HG02678 (cell line): Measurements from ENCODE around the gene PRLR.

Experiments used
- ATAC-seq: cut with Tn5 transposase; IDR thresholded peaks from one replicate; pipeline ENCODE4 v1.9.1; 2021; ENCODE audit warnings: mild to moderate bottlenecking, moderate library complexity; ENCODE audit not compliant: unreplicated experiment

The PRLR gene

DNA sequence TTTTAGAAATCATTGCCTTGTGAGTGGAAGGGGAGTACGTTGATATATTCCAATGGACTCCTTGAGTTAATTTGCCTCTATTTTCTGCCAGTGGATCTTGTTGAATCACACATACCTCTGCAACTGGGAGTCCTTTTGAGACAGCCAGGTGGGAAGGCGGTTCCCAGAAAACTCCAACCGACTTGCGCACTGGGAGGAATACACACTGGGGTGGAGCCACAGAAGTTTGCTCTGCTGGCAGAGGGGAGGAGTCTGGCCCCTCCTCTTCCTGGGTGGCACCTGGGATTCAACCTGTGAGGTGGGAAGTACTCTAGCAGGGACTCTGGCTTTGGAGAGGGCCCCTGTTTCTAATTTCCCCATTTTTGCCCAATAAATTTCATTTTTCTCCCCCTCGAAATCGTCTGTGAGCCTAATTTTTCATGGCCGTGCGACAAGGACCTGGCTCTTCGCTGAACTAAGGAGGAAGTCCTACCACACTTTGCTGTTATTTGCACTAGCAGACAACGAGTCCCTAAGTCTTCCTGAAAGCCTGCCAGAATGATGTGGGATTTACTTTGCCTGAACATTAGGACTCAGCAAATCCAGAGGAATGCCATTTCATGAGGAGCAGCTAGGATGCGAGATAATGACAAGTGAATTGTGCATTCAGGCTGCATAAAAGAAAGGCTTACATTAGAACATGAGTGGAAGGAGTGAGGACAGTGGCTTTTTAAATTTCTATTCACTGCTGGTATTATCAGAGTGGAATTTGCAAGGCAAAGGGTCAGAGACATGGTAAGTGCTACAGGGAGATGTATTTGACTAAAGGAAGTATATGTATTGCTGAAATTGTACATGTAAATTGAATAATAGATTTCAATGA, 67.2 kb downstream of the PRLR start:
- ATAC-seq: no peak

DNA sequence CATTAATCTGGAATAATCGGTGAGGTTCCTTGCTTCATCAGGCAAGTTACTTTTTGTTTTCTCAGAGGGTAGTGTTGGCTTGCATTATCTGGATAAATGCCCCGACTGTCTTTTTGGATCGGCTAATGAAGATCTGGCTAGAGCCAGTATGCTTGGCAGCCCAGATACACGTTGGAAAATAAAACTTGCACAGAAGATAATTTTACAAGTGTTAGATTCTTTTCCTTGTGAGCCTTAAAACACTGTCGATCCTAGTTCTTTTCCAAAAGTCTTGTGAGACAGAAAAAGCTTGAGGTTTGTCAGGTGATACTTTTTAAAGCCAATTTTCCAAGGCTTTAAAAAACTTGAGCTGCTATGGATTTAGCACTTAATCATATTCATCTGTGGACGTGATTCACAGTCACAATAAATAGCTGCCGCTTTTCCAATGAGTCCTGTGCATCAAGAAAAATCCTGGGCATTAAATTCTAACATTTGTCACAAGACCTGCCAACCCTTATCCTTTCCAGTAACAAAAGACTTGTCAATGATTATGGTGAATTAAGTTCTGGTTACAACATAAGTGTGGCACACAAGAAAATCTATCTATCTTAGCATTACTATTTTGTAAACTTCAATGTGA, 68.5 kb downstream of the PRLR start:
- ATAC-seq: no peak

DNA sequence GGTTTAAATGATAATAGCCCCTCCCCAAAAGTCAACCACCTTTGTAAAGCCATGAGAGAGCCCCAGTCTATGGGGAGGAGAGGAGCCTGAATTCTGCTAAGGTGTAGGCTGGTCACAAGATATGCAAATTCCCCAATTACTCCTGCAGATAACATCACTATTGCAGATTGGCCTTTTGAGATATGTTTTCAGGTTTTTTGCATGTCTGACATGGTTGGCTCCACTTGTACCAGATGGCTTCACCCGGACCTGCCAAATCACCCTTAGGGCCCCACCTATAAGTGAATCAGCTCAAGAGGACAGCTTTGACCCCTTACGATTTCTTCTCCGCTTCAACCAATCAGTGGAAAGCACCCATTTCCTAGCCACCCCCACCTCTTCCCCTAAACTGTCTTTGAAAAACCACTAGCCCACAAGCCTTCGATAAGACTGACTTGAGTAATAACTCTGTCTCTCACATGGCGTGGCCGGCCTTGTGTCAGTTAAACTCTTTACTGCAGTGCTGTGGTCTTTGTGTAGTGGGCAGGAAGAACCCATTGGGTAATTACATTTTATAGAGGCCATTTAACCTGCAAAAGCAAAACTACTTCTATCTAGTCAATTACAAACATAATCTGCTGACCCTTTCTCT, 69.7 kb downstream of the PRLR start:
- no peak for ATAC-seq

DNA sequence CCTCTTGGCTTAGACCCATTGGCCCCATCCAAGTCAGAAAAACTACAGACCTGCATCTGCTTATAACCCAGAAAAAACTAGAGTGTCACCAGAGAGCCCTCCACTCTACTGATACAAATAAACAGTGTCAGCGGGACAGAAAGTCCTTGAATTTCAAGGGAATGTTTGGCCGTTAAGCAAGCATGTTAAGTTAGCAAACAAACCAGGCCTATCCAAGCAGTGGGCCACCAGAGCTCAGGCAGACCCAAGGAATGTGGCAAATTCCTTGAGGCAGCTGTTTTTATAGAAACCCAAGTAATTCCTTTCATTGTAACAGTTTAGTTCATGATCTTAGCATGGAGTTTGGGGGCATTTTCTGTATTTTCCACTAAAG, 70.9 kb downstream of the PRLR start:
- no peak for ATAC-seq

DNA sequence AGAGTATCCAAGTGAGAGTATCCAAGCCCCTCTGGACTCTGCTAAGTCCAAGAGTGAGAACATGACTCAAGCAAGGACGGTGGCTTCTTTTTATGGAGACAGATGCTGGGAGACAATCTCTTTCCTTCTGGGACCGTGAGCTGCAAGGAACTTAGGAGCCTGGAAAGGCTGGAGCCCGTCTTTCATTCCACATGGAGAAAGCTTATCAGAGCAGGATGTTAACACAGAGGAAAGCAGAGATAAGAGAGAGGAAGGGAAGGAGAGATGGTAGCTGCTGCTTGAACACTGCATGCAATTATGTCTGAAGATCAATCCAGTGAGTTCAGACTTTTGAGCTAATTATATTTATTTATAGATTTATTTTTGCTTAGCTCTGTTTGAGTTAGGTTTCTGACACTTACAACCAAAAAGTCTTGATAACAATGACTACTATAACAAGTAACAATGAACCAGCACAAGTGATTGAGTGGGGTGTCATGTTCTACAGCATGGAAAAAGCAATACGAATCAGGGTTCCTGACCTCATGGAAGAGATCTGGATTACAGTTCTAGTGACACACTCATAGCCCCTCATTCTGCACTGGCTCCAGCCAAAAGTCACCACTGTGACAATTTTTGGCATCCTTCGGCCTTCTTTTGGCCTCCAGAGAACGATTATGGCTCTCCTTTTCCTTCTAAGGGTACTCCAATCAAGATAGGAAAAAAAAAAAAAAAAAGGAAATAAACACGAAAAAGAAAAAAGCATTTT, 71.5 kb downstream of the PRLR start:
- ATAC-seq: no peak

DNA sequence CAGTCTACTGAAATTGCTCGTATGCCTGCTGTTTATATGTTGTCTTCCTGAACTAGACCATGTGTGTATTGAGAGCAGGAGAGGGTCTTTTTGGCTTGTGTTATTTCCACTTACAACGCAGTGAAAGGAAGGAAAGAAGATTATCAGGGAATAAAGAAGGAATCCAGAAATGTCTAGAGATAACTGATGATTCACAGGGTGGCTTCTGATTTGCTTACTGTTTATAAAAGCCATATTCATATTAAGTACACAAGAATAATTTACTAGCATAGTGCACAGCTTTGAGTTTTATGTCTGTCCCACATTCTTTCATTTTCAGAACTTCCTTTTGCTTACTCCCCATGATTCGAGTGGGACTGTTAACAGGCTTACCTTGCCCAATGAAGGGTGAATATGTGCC, 72.1 kb downstream of the PRLR start:
- ATAC-seq: no peak

DNA sequence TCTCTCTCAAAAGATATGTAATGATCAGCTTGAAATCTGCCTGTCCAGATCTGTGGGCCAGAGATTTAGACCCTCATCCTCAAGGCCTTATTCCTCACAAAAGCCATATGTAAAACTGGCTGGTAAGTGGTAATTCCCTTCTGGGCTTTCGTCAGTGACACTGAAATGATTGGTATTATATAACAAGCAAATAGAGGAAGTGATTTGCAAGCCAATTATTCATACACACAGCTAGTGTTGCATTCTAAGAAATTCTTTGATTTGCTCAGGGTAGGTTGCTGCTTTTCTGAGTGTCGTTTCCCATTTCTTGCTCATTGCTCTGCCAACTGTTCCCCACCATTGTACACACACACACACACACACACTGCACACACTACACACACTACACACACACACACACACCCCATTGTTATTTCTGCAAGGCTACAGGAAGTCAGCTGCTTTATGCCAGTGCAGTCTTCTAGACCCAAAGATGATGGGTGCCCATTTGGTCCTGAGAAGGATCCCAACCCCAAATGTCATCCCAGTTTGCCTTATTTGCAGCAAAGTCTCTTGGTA, 76.8 kb downstream of the PRLR start:
- no peak for ATAC-seq

DNA sequence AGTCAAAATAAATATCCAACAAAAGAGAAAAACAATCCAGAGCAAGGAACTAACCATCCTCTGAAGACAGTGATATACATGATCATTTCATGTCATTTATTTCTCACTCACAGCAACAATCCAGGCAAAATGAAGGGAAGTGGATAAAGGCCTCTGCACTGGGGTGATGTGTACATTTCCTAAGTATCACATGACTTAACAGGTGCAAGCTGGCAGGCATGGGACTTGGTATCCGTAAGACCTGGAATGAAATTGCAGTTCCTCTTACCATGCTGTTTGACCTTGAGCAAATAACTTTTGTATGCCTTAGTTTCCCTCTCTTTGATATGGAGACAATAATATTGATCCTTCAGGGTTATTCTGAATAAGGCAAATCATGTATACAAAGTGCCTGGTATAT, 77.6 kb downstream of the PRLR start:
- ATAC-seq: no peak

DNA sequence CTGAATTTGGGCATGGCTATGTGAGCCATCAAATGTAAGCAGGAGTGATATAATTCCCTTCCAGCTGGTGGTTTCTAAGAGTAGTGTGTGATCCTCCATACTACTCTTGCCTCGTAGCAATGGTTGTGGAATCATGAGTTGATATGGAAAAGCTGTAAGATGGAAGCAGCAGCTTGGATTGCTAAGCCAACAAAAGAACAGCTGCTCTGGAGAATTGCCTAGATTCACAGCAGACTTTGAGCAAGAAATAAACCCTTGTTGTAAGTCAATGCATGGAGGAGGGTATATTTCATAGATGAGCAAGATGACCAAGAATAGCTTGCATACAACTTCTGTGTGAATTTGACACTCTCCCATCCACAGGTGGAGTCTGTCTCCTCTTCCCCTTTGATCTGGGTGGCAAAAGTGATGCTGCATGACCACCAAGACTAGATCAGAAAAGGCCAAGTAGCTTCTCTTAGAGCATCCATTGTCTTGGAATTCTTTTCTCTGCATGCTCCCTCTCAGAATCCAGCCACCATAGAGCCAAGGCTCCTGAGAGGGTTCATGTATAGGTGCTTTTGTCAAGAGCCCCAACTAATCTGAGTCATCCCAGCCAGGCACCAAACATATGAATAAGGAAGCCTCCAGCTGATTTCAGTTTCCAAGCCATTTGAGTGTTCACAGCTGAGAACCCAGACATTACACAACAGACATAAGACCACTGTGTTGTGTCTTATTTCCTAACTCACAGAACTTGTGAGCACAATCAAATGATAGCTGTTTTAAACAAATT, 79.0 kb downstream of the PRLR start:
- no peak for ATAC-seq

DNA sequence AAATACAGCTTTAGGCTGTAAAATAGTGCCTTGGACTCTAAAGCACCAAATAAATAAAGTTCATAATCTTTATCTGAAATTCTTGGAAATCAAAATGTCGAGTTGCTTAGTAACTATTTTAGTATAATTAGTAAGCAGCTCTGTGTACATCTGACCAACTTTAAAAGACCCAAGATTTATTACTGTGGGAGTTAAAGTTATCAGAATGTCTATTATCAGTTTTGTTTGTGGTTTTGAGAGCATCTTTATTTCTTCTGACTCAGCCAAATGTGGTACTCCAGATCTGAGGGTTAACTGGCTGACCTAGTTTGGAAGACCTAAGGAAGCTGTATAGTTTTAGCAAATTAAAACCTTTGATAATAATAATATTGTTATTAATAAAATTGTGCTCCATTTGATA, 81.2 kb downstream of the PRLR start:
- ATAC-seq: no peak

DNA sequence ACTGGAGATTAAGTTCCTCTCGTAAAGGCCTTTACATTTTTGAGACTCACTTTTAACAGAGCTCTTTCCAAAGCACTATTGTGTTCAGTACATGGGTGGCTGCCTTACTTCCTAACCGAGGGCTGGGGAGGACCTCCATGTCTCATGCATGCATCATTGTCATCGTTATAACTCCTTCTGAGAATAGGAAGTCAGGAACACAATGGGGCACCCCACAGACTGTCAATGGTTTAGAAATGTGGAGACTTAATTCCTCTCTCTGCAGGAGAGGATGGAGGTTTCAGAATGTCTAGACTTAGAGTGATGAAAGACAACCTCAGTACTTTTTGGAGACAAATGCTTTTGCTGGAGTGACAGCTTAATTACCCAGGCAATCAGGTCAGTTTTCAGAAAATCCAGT, 83.9 kb downstream of the PRLR start:
- no peak for ATAC-seq

DNA sequence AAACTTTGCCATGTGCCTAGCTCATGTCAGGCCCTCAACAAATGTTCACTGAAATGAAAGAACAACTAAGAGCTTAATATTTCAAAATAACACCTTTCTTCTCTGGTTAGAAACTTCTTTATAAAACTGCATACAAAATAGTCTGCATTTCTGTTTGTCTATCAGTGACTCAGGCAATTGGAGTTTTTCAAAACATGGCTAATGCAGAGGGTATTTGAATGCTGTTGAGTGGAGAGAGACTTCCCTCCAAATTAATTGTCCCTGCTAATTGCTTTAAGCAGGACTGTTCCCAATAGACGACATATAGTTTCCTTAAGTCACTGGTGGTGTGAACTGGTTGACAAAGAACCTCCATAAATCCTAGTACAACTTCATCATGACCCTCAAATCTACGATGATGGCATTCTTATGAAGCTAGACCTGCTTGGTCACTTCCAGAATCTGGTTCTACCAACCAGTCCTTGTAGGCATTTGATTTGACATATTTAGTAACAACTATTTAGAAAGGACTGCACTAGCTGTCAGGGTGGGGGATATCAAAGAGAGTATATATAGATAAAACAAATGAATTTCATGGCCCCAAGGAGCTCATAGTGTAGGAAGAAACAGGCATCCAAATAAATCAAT, 84.5 kb downstream of the PRLR start:
- ATAC-seq: no peak

DNA sequence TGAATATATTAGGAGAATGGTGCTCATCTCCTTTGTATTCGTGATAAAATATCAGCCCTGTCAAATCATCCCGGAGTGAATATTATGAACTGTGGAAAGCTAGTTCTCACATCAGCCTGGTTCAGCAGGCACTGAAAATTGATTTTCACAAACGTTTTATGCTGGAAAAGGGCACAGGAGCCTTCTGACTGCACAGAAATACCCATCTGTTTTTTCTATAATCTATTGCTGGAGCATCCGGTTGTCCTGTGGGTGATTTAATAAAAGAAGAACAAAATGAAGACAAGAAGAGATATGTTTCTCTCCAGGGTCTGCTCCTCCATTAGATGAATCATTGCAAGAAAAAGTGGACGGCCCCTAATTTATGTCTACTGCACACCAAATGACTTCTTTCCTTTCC, 85.3 kb downstream of the PRLR start:
- ATAC-seq: no peak

DNA sequence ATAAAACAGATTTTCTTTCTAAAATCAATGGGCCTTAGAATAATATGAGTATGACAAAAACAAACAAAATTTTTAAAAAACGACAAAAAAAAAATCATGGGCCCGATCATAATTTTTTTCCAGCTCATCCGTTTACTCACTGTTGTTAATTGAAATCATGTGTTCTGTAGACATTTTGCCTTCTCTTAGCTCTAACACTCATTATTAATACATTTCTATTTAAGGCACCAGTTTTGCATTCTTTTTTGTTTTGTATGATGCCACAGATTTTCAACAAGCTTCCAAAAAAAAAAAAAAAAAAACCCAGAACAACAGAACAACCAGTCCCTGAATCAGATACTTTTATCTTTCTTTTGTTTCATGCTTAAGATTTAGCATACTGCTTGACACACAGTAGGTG, 86.4 kb downstream of the PRLR start:
- no peak for ATAC-seq

DNA sequence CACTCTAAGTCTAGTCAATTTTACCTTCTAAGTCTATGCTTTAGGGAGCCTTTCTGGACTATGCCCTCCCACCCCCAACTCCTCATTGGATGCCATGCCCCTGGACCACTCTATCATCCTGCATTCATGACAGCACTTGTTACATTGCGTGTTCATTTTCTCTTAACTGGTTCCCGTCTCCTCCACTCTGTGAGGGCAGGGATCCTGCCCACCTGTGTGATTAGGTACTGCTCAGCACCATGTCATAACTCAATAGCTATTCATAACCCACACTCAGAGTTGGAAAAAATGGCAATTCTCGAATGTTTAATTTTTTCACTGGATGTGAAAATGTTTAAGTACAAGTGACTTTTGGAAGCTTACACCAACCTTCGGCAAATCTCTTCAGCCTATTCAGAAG, 88.5 kb downstream of the PRLR start:
- ATAC-seq: no peak

DNA sequence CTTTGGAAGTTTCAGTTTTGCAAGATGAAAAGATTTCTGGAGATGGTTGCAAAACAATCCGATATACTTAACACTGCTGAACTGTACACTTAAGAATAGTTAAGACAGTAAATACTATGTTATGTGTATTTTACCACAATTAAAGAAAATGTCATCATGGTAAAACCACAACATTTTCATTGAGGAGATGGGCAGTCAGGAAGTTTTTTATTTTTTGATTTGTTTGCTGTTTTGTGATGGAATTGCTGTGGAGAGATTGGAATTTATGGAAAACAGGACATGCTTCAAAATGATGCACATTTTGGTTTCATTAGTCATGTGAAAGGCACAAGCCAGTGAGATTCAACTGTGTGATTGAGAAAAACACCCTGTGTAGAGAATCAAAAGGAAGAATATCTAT, 92.1 kb downstream of the PRLR start:
- no peak for ATAC-seq

DNA sequence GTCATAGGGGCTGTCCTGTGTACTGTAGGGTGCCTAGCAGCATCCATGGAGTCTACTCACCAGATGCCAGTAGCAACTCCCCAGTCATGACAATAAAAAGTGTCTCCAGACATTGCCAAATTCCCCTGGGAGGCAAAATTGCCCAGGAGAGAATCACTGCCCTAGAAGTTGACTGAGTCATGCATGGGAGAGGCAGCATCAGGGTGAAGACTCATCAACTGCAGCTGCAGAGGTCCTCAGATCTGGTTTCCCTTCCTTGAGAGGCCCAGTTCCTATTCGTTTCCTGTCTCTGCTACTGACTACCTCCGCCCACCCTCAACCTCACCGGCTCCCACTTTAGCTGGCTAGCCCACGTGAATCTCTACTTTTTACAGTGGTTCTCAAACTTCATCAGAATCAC, 93.9 kb downstream of the PRLR start:
- ATAC-seq: peak; percentile 61

DNA sequence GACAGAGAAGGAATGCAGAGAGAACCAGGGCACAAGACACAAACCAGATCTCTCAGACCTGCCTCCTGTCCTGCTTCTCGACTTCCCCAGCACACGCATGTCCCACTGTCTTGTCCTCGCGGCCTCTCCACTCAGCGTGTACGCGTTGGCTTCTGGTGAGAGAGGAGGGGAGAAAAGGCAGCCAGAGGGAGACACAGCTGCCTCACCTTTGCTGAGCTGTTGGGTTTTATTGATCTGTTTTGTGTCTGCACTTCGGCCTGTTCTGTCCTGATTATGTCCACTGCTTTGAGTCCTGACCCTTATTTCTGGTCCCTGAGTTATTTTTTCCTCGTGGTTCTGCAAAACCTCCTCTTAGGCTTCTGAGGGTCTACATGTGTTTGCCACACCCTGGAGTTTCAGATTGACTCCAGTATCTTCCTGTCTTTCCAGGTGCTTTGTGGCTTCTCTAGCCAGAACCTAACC, 95.0 kb downstream of the PRLR start:
- no peak for ATAC-seq

DNA sequence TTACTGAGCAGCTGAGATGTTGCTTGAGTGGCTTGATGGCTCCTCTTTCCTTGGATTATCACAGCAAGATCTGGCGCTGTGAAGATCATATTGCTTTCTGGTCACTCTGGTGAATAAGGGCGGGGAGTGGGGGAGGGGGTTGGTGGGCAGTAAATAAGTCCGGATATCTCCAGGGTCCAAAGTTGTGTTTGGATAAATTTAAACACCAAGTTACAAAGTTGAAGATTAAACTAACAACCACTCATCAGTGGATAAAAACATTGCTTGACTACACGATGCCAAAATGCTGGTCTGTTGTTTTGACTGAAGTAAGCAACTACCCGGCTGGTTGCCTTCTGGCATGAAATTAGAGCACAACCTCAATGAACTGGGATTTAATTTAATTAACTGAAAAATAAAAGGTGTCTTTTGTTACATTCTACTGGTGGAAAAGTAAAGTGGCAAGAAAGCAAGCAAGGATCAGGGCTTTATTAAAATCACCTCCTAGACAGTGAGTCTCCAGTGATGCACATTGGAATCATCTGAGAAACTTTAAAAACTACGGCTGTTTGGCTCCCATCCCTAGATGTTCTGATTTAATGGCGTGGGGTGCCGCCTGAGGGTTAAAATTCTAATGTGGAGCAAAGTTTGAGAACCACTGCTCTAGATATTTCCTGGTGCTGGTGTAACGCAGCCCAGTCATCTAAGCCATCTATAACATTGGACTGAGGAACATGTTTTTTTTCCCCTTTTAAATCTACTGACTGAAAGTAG, 95.8 kb downstream of the PRLR start:
- ATAC-seq: no peak
